ENCODE data around the gene APC.
"Not testable (repeated sequence)": the region's sequence is repeated elsewhere in the genome, so short reads cannot be mapped to it uniquely, and the experiment has no call there.

Gene APC

DNA sequence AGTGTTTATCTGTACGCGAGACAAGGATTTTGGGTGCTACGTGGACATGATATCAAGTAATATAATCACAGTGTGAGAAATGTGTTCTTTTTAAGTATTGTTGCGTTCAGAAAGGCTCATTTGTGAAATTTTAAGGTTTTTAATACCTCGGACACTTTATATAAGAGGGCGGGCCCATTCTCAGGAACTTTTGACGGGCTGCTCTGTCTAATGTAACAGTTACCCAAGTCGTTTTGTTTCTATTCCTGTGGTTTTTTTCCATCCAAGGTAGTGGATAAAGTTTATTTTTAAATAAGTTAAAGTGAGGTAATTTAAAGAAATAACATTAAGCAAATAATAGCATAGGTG lies 123.9 kb downstream of the APC start:
- no peak for DNase-seq

DNA sequence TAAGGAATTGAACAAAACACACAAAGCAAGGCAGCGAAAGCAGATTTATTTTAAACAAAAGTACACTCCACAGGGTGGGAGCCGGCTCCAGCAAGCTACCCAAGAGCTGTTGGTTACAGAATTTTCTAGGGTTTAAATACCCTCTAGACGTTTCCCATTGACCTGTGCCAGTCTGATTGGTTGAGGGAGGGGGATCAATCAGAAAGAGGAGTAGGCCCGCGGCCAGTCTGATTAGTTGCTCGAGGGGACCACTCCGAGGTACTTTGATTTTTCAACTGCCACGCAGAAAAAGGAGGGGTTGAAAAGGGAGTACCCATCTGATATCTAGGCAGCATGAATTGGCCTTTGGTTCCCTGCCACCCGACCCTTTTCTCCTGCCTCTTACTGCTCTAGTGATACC lies 124.4 kb downstream of the APC start:
- DNase-seq, result no peak

DNA sequence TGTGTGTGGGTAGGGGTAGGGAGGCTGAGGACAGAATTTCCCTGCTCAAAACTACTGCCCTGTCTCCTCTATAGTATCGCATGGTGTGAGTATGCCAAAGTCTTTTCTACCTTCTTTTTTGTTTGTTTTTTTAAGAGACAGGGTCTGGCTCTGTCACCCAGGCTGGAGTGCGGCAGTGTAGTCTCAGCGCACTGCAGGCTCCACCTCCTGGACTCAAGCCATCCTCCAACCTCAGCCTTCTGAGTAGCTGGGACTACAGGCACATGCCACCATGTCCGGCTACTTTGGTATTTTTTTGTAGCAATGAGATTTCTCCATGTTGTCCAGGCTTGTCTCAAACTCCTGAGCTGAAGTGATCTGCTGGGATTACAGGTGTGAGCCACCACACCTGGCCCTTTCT lies 125.9 kb downstream of the APC start:
- no peak for DNase-seq

DNA sequence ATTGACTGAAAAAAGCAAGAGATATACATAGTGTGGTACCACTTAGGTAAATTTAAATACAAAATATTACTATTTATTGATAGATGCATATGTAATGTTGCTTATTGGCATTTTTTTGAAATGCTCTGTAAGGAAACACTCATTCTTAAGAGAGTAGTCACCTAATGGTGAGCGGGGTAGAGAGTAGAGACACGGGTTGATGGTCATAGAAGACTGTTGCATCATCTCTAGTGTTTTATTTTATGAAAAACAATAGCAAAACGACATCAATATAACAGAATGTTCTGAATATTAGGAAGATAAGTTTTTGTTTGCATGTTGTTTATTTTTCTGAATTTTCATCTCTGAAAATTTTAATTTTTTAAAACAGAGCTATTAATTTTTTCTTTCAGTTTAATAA lies 127.4 kb downstream of the APC start:
- no peak for DNase-seq

DNA sequence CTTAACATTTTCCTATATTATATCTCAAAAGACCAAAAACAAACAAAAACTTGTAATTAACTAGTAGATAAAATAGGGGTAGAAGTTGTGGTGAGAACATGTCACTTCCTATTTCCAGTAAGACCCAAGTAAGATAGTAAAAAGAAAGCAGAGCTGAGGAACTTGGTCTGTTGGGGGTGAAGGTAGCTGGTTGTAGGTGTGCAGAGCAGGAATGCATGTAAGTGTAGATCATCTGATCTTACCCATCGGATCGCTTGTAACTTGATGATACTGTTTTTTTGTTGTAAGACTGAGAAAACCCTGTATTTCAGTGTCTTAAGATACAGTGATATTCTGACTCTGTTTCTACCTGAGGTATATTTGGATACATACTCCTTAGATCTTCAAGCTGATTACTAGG lies 129.1 kb downstream of the APC start:
- DNase-seq, result no peak

DNA sequence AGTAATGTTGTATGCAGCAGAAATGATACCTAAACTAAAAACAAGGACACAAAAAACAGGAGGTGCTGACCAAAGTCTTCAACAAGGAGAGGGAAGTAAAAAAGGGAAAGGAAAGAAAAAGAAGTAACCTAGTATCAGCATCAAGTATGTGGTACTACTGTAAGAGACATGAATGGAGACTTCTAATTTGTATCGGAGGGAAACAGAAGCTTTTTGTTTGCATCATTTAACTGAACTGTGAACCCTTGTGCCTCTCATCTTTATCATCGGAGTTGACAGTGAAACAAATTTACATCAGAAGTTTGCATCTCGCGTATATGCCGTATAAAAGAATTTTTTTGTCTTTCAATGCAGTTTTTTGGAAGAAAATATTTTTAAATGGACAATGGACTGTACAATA lies 129.7 kb downstream of the APC start:
- DNase-seq, result no peak

DNA sequence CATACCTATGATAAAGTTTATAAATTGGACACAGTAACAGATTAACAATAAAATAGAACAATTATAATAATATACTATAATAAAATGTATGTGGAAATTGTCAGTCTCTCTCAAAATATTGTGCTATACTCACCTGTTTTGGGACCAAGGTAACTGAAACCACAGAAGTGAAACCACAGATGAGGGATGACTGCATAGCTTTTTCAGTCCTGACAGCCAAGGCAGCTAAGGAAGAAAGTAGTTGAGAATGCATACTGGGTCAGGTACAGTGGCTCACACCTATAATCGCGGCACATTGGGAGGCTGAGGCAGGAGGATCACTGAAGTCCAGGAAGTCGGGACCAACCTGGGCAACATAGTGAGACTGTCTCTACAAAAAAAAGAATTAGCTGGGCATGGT lies 132.3 kb downstream of the APC start:
- no peak for DNase-seq

DNA sequence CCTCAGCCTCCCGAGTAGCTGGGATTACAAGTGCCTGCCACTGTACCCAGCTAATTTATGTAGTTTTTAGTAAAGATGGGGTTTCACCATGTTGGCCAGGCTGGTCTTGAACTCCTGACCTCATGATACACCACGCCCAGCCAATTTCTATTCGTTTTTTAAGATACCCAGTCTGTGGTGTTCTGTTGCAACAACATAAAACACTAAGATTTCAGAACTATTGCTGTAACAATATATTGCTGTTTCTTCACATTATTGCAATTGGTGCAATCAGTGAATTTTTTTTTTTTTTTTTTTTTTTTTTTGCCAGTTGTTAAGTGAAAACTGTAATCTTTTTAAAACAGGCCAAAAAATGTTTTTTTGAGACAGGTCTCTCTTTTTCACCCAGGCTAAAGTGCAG lies 133.3 kb downstream of the APC start:
- no peak for DNase-seq

DNA sequence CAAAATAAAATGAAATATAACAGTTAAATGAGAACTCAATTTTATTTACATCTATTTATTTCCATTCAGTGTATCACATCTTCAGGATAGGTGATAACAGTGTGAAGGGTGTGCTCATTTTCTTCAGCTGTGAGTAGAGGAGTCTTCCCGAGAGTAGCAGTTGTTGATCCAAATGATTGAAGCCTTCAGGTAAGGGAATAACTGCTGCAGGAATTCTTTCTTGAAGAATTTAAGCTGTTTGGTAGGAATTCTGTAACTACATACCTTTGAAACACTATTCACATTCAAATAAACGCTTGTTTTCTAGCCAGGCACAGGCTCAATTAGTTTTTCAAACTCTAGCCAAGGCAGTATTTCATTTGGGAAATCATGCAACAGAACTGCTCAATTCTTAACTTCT lies 138.7 kb downstream of the APC start:
- DNase-seq, result no peak

DNA sequence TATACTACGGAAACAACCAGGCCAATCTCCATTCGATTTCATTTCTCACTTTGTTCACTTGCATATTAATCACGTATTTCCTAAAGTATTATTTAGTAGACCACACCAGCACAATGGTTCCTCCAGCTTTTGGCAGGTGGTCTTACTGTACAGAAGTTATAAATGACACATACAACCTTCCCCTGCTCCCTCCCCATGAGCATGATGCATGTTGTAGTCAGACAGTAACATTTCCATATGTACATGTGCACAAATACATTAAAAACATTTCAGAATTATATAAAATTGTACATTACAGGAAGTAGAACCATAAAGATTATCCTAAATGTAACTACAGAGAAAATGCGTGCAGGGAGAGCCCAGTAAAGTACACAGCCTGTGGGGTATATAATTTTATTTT lies 140.4 kb downstream of the APC start:
- no peak for DNase-seq

DNA sequence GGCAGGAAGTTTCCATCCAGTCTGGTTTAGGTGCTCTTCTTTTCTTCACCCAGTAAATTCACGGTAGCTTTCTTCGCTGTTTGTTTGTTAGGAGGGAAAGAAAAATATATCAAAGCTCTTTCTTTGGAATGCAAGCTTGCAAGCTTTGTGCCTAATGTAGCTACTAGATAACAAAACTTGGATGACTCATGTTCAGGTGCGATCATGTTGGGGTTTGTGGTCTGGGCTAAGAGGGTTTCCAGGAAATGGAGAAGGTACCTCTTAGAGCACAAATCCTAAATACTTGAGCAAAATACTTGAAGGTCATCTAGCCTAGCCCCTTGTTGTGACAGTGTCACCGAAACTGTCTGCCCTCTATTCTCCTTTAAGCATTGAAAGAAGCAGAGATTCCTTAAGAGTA lies 141.1 kb downstream of the APC start:
- peak; percentile 23 for DNase-seq

DNA sequence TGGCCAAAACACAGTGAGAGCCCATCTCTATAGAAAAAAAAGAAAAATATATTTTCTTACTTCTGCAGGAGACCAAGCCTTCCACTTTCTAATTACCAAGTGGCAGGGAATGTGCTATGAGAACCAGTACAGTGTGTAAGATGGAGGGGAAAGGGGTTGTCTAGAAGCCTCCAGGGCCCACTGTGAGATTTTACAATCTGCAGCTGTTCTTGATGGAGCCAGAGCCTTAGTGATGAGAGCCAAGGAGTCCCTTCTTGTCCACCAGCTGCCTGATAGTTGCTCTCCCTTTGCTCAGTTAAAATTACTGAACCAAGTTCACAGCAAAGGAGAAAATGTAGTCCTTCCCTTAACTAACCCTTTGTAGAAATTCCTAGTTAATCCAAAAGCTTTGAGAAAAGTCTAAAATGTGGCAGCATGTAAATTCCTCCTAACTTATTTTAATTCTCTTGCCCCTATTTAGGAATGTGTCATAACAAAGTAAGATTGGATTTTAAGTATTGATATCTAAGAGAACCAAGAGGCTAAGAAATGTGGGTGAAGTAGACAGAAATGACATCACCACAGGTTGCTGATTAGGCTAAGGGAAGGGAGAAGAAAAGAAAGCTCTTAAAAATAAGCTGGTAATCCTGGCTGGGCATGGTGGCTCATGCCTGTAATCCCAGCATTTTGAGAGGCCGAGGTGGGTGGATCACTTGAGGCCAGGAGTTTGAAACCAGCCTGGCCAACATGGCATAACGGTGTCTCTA lies 142.7 kb downstream of the APC start:
- DNase-seq, result no peak

DNA sequence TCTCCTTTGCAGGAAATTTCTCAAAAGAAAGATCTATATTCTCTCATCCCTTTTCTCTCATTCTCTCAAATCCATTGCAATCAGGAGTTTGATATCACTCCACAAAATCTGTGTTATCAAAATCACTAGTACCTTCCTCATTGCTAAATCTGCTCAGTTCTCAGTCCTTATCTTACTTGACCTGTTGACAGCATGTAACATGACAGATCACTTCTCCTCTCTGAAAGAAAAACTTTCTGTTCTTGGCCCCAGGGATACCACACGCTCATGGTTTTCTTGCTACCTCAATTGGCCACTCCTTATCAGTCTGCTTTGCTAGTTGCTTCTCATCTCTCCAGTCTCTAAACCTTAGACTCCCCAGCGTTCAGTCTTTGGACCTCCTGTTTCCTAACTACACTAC lies 145.5 kb downstream of the APC start:
- DNase-seq, result no peak

DNA sequence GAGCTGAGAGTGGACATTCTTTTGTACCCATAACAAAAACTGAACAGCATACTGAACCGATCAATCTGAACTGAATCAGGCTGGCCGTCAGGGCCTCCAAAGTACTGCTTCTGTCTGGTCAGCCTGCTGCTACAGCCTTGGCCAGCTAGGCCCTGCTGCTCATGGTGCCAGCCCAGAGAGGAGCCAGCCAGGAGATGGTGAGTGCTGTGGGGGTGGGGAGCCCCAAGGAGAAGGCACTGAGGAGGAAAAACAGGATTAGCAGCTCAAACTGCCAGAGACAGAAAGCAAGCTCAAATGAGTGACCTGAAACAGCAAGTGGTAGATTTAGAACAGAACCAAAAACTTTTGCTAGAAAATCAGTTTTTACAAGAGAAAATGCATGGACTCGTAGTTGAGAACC lies 147.3 kb downstream of the APC start:
- no peak for DNase-seq

DNA sequence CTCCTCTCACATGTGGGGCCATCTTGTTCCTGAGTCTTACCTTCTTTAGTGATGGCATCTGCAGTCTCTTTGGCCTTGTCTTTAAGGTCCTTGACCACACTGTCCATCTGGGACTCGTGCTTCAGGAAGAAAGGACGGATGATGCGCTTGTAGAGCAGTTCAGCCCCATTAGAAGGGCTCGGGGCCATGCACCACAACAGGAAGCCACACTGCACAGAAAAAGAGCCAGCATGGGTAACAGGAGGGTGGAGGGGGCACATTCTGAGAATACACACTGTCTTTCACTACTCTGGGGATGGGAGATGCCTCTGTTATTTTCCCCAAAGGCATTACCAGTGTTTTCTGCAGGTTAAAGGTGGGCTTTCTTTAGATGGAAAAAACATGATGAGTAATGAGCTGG lies 149.3 kb downstream of the APC start:
- no peak for DNase-seq

DNA sequence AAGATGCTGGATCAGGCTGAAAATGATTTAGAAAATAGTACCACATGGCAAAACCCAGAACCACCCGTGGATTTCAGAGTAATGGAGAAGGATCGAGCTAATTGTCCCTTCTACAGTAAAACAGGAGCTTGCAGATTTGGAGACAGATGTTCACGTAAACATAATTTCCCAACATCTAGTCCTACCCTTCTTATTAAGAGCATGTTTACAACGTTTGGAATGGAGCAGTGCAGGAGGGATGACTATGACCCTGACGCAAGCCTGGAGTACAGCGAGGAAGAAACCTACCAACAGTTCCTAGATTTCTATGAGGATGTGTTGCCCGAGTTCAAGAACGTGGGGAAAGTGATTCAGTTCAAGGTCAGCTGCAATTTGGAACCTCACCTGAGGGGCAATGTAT lies 154.4 kb downstream of the APC start:
- DNase-seq, result not testable (repeated sequence)

DNA sequence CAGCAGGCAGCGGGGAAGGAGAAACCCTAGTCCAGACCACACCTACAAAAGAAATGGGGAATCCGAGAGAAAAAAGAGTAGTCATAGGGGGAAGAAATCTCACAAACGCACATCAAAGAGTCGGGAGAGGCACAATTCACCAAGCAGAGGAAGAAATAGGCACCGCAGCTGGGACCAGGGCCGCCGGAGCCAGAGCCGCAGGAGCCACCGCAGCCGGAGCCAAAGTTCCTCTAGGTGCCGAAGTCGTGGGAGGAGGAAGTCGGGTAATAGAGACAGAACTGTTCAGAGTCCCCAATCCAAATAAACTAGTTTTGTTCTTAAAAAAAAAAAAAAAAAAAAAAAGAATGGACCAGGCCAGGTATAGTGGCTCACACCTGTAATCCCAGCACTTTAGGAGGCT lies 155.1 kb downstream of the APC start:
- DNase-seq, result no peak

DNA sequence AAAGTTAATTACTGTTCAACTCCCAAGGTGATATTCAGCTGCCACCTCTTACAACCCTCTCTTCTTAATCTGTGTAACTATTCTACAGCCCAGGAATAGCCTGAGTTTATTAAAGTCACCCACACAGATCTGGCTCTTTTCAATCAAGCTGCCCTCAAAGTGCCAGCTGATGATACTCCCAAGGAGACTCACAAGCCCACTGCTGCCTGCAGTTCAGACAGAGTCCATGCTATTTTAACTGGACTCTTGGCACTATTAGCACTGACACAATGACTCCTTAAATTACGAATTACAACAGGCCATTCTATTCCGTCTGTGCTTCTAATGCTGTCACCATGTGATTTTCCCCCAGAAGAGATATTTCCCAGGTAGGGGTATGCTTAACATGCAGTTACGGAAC lies 158.0 kb downstream of the APC start:
- DNase-seq, result no peak
